Sigmoid colon (tissue), 4 donors: ENCODE data around the gene KCNJ4.

Source experiments
- CTCF ChIP-seq, 4 experiments: fragments of 450-650 bp in 3 of 4; fragments of 200-600 bp in 1 of 4; IDR thresholded peaks; one replicate each; pipeline ENCODE4 v1.5.1; 2016 to 2019; ENCODE audit warnings: antibody characterized with exemption in 4 of 4, mild to moderate bottlenecking in 3 of 4, moderate library complexity in 2 of 4
- EP300 ChIP-seq, 4 donors: sonication (generic); formaldehyde crosslinking; IDR thresholded peaks; one replicate each; pipeline ENCODE4 v1.6.1; 2017; ENCODE audit warnings: antibody characterized with exemption in 4 of 4
- POLR2A ChIP-seq, 2 donors: fragments of 450-650 bp; IDR thresholded peaks; one replicate each; pipeline ENCODE4 v1.6.1; 2016; ENCODE audit warnings: antibody characterized with exemption in 2 of 2, mild to moderate bottlenecking in 2 of 2, moderate library complexity in 2 of 2

- no peak for TF ChIP-seq POLR2A (IDR thresholded peaks at IDR 0.05)
- TF ChIP-seq EP300 (IDR thresholded peaks at IDR 0.05), result no peak
- no peak for TF ChIP-seq CTCF (IDR thresholded peaks at IDR 0.05)
Observed at GRCh38 chr22:38448945-38449745, 5.9 kb downstream of the KCNJ4 start.
